ENCODE measurements around the gene IGFN1.
A peak's percentile ranks its signal among the peaks of the same experiment; 100 is the strongest.

Gene IGFN1

DNA sequence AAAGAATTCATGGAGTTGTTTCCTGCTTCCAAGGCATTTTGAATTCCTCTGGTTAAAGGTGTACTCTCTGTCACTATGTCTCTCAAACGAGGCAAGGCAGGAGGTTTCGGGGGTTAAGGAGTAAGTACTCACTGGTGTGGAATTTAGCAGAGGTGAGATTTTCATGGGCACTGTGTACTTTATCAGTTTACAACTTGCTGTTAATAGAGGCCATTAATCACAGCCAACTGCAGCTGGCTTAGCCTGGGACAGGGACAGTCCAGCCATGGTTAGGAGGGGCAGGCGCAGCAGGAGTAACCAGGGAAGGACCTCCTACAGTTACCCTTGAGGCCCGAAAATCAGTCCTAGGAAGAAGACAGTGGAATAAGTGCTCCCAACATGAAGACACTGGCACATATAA is 18.3 kb upstream of the IGFN1 start:
- TF ChIP-seq, protein P1, sequence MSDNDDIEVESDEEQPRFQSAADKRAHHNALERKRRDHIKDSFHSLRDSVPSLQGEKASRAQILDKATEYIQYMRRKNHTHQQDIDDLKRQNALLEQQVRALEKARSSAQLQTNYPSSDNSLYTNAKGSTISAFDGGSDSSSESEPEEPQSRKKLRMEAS (IDR thresholded peaks at IDR 0.05; ENCODE audit: low read depth, low read length): no peak
- TF ChIP-seq MYC (IDR thresholded peaks at IDR 0.05; ENCODE audit: low read depth, low read length) (no peak), POLR2A (IDR thresholded peaks at IDR 0.05; ENCODE audit: extremely low read depth, insufficient read length) (no peak)
- TF ChIP-seq, protein P2, sequence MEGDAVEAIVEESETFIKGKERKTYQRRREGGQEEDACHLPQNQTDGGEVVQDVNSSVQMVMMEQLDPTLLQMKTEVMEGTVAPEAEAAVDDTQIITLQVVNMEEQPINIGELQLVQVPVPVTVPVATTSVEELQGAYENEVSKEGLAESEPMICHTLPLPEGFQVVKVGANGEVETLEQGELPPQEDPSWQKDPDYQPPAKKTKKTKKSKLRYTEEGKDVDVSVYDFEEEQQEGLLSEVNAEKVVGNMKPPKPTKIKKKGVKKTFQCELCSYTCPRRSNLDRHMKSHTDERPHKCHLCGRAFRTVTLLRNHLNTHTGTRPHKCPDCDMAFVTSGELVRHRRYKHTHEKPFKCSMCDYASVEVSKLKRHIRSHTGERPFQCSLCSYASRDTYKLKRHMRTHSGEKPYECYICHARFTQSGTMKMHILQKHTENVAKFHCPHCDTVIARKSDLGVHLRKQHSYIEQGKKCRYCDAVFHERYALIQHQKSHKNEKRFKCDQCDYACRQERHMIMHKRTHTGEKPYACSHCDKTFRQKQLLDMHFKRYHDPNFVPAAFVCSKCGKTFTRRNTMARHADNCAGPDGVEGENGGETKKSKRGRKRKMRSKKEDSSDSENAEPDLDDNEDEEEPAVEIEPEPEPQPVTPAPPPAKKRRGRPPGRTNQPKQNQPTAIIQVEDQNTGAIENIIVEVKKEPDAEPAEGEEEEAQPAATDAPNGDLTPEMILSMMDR (IDR thresholded peaks at IDR 0.05; ENCODE audit: low read depth, low read length): no peak

DNA sequence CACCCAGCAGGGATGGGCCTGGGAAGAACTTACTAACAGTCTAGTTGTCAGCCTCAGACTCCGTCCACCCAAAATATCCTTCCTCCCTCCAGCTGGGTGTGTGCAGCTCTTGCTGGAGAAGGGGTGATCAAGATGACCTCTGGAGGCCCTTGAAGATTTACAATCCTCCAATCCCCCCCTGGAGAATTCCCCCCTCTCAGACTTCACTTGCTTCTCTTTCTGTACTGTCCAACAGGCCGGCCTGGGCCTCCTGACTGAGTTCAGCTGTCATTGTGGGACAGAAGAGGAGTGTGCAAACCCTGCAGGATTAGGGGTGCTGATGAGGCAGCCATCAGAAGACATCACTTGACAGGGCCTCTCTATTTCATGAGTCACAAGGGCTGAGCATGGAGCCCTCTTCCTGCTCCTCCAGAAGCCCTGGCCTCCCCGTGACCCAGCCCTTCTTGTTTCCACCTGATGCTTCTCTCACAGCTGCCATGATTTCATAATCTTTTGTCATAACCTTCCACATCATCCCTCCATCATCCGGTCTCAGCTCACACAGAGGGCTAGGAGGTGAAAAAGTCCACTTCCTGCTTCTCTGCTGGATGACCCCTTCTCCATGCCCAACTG is 17.5 kb upstream of the IGFN1 start:
- no peak overlapping the region for H3K4me3 ChIP-seq (ENCODE audit: low read depth, low read length)
- peak; percentile 26 for DNase-seq (ENCODE audit: low read depth)
- TF ChIP-seq, protein P2 (IDR thresholded peaks at IDR 0.05; ENCODE audit: low read depth, low read length): no peak
- TF ChIP-seq POLR2A (IDR thresholded peaks at IDR 0.05; ENCODE audit: extremely low read depth, insufficient read length) (no peak), MYC (IDR thresholded peaks at IDR 0.05; ENCODE audit: low read depth, low read length) (no peak)
- TF ChIP-seq, protein P1 (IDR thresholded peaks at IDR 0.05; ENCODE audit: low read depth, low read length): no peak

More for the DNA sequence above, 18.3 kb upstream of the IGFN1 start:
- DNase-seq (ENCODE audit: low read depth): no peak
- no peak overlapping the region for H3K4me3 ChIP-seq (ENCODE audit: low read depth, low read length)

DNA sequence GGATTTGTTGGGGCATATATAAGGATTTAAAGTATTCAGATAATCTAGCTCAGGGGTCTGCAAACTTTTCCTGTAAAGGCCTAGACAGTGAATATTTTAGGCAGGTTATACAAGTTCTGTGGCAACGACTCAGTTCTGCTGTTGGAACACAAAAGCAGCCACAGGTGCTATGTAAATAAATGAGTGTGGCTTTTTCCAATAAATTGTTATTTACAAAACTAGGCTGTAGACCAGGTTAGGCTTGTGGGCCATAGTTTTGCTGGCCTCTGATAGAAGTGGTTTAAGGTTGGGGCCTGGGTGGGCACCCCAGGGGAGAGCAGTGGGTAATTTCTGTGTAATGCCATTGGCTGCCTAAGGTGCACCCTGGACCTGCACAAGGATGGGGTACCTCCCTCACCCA is 16.9 kb upstream of the IGFN1 start:
- TF ChIP-seq, protein P2 (IDR thresholded peaks at IDR 0.05; ENCODE audit: low read depth, low read length): no peak
- no peak for TF ChIP-seq POLR2A (IDR thresholded peaks at IDR 0.05; ENCODE audit: extremely low read depth, insufficient read length)
- TF ChIP-seq, protein P1 (IDR thresholded peaks at IDR 0.05; ENCODE audit: low read depth, low read length): no peak
- TF ChIP-seq MYC (IDR thresholded peaks at IDR 0.05; ENCODE audit: low read depth, low read length): no peak
- no peak overlapping the region for H3K4me3 ChIP-seq (ENCODE audit: low read depth, low read length)
- no peak for DNase-seq (ENCODE audit: low read depth)

DNA sequence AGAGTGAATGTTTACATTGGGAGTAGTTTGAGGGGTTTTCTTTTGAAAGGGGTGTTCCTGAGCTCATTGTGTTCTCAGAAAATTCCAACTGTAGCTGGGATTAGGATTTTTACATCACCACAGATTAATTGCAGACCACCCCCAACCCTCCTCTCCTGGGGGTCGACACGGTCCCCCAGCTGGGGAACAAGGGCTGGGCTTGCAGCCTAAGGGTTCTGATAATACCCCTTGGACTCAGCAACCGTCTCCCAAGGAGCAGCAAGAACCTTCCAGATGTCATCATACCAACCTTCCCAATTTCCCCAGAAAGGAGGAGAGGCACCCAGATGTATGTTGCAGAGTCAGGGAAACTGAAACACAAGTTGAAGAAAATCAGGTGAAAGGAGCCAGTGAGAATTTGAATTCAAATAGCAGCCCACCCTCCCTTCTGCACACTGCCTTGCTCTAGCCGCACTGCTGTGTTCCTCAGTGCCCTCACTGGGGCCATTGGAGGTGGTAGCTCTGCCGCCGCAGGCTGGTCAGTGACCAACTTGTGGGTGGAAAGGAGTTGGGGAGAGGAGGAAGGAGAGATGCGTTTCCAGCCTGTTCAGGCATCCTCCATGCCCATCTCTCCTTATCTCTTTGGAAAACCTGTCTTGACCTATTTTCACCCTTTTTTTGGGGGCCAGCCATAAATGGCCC is 14.7 kb upstream of the IGFN1 start:
- TF ChIP-seq, protein P1 (IDR thresholded peaks at IDR 0.05; ENCODE audit: low read depth, low read length): no peak
- TF ChIP-seq MYC (IDR thresholded peaks at IDR 0.05; ENCODE audit: low read depth, low read length) (no peak), POLR2A (IDR thresholded peaks at IDR 0.05; ENCODE audit: extremely low read depth, insufficient read length) (no peak)
- TF ChIP-seq, protein P2 (IDR thresholded peaks at IDR 0.05; ENCODE audit: low read depth, low read length): no peak
- DNase-seq (ENCODE audit: low read depth): no peak
- no peak overlapping the region for H3K4me3 ChIP-seq (ENCODE audit: low read depth, low read length)

DNA sequence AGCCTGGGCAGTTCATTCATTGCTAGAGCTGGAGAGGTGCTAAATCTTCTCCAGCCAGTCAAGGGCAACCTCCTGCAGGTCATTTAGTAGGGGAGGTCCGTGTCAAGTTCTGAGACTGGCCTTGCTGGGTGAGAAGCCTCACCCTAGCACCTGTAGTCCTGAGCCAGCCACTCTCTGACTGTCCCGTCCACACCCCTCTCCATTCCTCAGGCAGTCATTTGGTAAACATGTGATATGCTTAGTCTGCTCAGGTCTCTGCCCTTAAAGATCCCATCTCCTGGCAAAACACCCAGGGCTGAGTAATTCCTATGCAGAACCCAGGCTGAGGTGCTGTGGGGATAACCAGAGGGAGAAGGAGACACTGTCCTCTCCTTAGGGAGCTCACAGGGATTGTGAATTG is 13.7 kb upstream of the IGFN1 start:
- DNase-seq (ENCODE audit: low read depth): no peak
- no peak overlapping the region for H3K4me3 ChIP-seq (ENCODE audit: low read depth, low read length)
- no peak for TF ChIP-seq POLR2A (IDR thresholded peaks at IDR 0.05; ENCODE audit: extremely low read depth, insufficient read length)
- TF ChIP-seq, protein P1 (IDR thresholded peaks at IDR 0.05; ENCODE audit: low read depth, low read length): no peak
- TF ChIP-seq, protein P2 (IDR thresholded peaks at IDR 0.05; ENCODE audit: low read depth, low read length): no peak

All from NB4 (cell line).